Measurements from ENCODE around the gene NISCH.

NISCH gene

DNA sequence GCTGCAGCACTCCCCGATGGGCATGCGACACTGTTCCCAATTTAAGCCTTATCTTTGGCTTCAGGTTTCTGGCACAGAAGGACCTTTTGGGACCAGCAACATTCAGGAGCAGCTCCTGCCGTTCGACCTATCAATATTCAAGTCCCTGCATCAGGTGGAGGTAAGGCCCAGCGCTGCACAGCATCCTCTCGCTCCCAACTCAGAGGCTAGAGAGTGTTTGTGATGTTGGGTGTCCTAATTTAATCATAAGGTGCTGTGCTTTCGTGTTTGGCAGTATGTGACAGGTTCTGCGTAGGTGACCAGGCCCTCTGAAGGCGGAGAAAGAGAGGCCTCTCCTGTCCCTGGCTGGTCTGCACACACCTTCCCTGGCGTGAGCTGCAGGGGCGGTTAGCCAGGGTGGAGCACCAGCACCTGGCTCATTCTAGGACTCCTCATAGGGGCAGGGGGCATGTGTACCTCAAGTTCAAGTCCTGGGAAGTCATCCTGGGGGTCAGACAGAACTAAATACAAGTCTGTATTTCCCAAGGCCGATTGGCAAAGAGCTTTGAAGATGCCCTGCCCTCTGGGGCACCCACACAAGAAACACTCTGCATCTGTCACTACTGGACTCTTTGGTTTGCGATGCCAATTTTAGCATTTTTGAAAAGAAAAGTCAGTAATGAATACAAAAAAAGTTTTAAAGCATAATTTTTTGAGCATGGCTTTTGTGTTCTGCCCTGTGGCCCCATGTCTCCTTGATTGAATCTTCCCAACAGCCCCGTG is 17.0 kb downstream of the NISCH start:
- DNase-seq (ENCODE audit: low spot score), result no peak

DNA sequence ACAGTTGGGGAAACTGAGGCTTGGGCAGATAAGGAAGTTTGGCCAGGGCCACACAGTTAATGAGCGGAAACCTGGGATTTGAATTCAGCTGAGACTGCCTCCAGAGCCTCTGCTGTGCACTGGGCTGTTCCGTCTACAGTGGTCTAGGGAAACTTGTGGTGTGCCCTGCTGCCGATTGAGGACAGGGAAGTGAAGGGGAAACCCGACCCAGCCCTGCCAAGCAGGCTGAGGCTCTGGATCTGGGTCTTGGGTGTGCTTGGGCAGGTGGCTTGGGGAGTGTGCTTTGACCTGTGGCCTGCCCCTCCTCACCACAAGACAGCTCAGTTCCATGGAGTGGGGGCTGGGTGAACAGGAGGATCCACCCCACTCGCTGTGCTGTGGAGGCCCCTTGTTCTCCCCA is 17.6 kb downstream of the NISCH start:
- no peak for DNase-seq (ENCODE audit: low spot score)

DNA sequence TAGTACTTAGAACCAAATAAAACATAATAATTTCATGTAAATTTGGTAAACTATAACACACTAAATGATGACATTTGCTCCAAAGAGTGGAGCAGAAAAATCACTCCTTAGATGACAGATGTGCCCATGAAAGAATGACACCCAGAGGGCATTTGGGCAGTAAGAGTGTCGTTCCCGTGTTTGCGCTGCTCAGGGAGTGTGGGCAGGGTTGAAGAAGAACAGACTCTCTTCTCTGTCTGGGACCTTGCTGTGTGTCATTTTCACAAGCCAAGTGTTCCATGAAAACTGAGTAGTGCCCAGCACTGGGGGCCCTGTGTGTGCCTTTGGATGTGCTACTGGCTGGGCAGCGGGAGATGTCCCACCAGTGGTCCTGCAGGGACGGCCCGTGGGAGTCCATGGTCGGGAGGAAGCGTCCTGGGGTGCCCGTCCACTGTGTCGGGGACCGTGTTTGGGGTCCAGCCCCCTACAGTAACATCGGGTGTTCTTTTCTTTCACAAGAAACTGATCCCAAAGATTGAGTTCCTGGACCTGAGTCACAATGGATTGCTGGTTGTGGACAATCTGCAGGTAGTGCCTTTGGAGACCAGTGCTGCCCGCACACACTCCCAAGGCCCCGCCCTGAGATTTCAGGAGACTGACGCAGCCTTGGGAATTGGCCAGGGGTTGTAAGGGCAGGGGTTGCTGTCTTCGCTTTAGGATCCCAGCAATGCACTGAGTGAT is 21.8 kb downstream of the NISCH start:
- no peak for DNase-seq (ENCODE audit: low spot score)

DNA sequence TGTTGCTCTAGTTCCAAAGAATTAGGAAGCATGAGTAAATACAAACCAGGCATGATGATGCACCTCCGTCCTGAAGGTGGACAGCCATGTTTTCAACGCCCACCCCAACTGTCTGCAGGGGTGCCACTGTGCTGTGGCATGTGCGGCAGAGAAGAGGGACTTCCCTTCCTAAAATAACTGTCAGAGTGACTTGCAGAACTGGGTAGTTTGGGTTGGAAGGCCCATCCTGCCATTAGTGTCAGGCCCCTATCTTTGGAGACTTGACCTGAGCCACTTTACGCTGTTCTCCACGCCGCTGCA is 22.3 kb downstream of the NISCH start:
- DNase-seq (ENCODE audit: low spot score), result no peak

DNA sequence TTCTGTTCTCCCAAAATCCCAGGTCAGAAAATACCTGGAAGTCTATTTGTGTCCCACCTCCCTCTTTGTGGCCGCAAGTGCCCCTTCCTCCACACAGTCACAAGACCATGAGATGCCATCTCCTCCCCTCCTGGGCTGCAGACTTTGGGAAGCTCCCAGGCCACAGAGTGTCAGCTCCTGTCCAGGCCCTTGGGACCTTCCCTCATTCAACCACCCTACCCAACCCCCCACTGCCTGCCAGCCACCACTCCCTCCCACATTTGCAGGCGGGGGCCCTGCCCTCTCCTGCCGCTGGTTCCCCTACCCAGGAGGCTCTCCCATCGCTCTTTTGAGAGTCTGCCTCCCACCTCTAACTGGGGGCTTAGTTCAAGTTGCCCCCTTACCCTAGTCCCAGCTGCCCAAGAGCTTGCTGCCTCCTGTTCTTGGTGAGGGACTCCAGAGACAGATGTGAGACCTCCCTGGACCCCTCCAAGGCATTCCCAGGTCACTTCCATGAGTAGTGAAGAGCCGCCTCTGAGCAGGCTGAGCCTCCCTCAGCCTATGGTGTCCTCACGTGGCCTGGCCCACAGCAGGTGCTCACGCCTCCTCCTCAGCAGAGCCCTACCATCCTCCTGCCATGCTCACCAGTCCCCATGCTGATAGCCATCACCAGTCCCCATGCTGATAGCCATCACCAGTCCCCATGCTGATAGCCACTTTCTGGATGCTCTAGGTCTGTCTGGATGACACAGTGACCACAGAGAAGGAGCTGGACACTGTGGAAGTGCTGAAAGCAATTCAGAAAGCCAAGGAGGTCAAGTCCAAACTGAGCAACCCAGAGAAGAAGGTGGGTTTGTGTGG is 23.9 kb downstream of the NISCH start:
- DNase-seq (ENCODE audit: low spot score), result no peak

DNA sequence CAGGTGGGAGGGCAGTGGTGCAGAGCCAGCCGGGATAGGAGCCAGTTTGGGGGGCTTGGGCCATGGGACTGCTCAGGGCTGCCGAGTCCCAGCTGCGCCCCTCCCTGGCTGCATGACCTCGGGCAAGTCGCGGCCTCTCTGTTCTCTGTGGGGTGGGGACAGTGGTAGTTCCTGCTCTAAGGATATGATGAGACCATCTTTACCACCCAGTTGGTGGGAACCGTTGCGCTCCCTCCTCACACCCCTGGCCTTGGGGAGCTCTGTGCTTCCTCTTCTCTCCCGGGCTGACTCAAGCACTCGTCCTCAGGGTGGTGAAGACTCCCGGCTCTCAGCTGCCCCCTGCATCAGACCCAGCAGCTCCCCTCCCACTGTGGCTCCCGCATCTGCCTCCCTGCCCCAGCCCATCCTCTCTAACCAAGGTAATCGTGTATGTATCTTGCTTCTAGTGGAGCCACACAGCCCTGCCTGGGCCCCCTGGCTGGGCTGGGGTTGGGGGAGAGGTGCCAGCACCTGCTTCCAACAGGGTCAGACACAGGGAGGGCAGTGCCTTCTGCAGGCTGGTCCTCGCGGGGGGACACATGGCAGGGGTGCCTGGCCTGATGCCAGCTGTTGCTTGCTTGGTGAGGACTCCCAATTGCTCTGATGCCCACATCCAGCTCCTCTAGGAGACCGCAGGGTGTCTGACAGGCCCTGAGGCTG is 24.6 kb downstream of the NISCH start:
- no peak for DNase-seq (ENCODE audit: low spot score)

DNA sequence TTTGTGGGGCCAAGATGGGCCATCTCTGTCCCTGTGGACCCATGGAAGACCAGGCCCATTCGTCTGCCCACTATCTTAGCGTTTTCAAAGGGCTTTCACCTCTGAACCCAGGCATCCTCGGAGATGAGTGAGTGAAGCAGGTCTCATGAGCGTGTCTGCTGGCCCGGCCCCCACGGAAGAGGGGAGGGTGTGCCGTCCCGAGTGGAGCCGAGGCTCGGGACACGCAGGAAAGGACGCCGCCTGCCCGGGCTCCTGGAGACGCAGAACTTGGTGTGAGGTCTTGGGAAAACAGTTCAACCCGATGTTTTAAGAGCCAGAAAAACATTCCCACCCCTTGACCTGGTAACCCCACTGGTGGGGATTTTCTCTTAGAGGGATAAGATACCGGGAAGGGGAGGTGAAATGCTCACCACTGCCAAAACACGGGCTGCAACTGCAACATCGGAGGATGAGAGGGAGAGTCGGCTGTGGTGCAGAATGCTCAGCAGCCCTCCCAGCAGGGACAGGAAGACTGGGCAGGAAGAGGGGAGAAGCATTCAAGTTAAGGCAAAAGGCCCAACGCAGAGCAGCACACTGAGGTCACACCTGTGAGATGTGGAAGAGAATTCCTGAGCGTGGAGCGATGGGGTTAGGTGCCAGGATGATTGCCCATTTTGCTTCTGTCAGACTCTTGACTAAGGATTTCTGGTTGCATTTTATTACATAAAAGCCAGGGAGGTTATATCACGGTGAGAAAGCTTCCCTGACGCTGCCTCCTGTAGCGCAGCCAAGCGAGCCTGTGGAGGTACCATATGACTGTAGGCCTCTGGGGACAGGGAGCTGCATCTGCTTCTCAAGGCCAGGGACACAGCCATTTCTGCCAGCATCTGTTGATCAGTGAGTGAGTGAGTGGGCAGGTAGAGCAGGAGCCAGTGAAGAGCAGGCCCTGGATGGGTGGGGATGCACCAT is 25.6 kb downstream of the NISCH start:
- DNase-seq (ENCODE audit: low spot score), result no peak

DNA sequence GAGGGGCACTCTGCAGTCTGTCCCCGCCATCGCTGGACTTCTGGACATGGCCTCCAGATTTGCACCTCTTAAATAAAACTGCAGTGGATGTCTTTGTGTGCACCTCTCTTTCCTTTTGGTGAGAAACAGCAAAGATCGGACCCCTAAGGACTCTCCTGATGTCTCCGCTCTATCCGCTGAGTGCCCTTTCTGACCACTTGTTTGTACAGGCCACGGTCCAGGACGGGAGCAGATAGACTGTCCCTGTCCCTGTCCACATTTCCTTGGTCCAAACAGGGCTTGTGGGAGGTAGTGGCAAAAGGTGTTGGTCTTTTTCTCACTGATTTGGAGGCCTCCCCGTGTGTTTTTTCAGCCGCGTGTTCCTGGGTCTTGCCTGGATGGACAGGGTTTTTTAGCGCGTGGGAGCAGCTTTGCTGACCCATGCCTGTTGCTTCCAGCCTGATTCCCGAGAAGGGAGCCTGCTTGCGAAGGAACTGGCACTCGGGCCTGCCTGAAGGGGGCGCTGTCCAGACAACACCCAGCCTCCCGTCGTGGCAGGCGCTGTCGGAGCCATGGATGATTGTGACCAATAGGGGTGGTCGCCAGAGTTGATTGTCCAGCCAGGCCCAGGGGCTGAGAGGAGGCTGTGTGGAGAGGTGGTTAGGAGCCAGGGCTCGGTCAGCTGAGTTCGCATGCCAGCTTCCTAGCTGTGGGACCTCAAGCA is 26.6 kb downstream of the NISCH start:
- DNase-seq (ENCODE audit: low spot score), result no peak

DNA sequence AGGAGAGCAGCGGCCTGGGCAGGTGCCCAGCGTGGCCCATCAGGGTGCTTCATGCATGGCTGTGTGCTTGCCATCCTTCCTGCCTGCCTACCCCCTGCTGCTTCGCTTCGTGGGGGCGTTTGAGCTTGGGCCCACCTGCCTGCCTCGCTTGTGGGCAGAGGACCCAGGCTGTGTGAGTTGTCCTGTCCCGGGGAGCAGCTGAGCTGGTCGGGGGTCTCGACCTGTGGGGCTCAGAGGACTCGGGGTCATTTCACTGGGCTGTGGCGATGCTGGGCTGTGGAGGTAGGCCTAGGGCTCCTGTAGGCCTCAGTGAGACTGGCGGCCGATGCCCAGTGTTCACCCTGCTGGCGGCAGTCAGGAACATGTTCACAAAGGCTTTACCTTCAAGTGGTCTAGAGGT is 27.7 kb downstream of the NISCH start:
- DNase-seq (ENCODE audit: low spot score), result no peak

DNA sequence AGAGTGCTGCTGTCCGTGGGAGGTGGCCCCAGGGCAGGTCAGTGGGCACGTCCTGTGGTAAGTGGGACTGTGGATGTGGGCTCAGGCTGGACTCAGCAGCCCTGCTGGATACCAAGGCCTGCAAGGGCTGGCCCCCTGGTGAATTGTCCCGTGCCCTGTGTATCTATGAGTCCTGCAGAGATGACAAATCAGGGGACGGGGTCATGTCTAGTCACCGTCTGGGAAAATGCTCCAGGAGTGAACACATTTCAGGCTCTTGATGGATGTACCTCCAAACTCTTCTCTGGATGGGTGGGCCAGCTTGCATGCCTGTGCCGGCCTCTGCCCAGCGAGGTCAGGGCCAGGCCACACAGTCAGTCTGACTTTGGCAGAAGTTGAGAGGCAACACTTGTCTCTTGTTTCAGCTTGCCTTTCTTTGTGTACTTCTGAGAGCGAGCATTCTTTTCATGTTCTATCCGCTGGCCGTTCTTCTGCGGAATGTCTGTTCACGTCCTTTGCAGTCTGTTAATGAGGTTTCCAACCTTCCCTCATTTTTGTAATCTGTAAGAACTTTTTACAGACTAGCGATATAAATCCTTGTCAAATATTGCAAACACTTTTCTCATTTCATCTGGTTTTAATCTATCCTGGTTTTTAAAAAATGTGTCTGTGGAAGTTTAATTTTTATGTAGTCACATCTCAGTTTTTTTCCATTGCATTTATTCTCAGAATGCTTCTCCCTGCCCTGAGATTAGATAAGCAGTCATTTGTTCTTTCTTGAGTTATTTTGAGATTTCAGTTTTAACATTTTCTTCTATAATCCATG is 28.4 kb downstream of the NISCH start:
- no peak for DNase-seq (ENCODE audit: low spot score)

DNA sequence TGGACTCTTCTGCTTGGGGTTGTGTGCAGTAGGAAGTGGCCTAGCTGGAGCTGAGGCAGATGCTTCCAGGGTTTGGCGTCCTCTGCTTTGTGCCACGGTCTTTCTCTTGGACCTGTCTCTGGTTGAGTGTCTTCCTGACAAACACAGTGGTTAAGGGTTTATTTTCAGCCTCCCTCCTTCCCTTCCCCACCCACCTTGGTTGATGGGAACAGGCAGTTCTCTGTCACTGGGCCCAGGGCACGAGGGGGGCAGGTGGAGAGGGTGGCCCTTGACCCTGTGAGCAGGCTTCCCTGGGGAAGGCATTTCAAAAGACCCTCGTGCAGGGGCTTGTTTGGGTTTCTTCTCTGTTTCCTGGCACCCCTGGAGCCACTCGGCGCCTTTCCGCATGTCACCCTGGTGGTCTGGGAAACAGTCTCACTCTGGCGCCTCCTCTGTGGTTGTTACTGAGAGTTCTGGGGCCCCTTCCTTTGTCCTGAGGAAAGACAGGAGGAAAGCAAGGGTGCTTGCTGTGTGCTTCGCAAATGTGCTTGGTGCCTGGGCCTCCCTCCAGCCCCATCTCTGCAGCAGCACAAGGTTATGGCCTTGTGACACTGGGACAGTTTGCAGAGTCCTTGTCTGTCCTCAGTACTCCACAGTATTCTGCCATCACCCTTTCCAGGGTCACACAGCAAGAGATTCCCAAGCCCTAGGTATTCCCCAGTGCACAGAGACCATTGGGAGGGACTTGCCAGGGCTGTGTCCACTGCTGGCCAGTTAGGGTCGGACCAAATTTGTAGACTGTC is 29.5 kb downstream of the NISCH start:
- DNase-seq (ENCODE audit: low spot score), result no peak

DNA sequence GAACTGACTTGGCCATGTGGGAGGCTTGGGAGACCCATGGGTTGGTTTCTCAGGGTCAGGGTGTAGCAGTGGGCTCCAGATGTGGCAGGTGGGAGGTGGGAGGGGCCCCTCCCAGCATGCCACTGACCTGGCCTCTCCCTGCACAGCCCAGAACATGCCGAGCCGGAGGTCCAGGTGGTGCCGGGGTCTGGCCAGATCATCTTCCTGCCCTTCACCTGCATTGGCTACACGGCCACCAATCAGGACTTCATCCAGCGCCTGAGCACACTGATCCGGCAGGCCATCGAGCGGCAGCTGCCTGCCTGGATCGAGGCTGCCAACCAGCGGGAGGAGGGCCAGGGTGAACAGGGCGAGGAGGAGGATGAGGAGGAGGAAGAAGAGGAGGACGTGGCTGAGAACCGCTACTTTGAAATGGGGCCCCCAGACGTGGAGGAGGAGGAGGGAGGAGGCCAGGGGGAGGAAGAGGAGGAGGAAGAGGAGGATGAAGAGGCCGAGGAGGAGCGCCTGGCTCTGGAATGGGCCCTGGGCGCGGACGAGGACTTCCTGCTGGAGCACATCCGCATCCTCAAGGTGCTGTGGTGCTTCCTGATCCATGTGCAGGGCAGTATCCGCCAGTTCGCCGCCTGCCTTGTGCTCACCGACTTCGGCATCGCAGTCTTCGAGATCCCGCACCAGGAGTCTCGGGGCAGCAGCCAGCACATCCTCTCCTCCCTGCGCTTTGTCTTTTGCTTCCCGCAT is 31.8 kb downstream of the NISCH start:
- DNase-seq (ENCODE audit: low spot score), result no peak

DNA sequence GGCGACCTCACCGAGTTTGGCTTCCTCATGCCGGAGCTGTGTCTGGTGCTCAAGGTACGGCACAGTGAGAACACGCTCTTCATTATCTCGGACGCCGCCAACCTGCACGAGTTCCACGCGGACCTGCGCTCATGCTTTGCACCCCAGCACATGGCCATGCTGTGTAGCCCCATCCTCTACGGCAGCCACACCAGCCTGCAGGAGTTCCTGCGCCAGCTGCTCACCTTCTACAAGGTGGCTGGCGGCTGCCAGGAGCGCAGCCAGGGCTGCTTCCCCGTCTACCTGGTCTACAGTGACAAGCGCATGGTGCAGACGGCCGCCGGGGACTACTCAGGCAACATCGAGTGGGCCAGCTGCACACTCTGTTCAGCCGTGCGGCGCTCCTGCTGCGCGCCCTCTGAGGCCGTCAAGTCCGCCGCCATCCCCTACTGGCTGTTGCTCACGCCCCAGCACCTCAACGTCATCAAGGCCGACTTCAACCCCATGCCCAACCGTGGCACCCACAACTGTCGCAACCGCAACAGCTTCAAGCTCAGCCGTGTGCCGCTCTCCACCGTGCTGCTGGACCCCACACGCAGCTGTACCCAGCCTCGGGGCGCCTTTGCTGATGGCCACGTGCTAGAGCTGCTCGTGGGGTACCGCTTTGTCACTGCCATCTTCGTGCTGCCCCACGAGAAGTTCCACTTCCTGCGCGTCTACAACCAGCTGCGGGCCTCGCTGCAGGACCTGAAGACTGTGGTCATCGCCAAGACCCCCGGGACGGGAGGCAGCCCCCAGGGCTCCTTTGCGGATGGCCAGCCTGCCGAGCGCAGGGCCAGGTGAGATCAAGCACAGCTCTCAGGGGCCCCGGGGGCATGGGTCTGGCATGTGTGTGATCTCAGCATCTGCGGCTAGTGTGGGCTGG is 32.6 kb downstream of the NISCH start:
- DNase-seq (ENCODE audit: low spot score), result no peak

DNA sequence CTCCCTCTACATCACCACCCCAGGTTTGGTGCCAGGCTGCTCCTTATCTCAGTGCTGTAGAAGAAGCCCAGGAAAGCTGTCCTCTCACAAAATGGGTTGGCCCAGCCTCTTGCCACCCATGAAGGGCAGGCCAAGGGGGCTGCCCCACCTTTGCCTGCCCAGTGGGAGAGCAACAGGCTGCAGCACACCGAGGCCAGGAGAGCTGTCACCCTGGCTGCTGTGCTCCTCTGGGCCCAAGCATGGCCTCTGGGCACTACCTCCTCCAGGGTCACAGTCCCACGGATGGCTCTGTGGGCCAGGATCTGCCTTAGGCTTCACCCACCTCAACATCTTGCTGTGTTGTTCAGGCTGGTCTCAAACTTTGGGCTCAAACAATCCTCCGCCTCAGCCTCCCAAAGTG is 33.3 kb downstream of the NISCH start:
- DNase-seq (ENCODE audit: low spot score), result no peak

DNA sequence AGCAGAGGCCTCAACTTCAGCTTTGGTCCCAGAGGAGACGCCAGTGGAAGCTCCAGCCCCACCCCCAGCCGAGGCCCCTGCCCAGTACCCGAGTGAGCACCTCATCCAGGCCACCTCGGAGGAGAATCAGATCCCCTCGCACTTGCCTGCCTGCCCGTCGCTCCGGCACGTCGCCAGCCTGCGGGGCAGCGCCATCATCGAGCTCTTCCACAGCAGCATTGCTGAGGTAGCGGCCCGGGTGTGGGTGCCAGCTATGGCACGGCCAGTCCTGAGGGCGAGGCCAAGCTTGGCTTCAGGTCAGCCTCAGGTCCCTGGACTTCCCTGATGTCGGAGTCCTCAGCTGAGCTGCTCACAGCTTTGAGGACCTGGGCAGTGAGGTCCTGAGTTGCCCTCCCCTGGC is 34.0 kb downstream of the NISCH start:
- no peak for DNase-seq (ENCODE audit: low spot score)

DNA sequence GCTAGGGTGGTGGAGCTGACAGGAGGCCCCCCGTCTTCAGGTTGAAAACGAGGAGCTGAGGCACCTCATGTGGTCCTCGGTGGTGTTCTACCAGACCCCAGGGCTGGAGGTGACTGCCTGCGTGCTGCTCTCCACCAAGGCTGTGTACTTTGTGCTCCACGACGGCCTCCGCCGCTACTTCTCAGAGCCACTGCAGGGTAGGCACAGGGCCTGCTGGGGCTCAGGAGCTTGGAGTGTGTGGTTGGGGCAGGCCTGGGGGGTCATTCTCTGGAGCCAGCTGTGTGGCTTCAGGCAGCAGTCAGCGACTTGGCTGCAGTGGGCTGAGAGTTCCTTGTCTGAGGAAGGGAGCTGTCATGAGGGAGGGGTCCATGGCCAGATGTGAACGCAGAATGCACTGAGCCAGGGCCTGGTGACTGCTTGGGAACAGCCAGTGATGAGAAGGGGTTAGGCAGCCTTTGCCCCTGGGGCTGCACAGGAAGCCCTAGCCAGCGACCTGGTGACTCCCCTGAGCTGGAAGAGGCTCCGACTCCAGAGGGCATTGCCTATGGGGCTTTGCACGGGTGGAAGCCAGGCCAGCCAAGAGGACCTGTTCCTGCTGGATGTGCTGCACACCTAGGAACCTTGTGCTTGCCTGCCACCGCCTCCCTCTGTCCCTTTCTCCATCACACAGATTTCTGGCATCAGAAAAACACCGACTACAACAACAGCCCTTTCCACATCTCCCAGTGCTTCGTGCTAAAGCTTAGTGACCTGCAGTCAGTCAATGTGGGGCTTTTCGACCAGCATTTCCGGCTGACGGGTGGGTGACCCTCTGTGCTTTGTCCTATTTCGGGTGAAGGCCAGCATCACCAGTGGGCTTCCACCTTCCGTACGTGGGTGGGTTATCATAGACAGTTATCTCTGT is 34.9 kb downstream of the NISCH start:
- DNase-seq (ENCODE audit: low spot score), result no peak

Measured in germinal center (tissue), 1 donor.